HG03571 (cell line): Measurements from ENCODE around the gene SPIN1.

Source experiments
- ATAC-seq: cut with Tn5 transposase; IDR thresholded peaks from one replicate; pipeline ENCODE4 v1.9.1; 2021; ENCODE audit not compliant: unreplicated experiment

The SPIN1 gene

GRCh38 chr9:88387552-88388202, 567 bp upstream of the SPIN1 start:
- no peak for ATAC-seq

DNA sequence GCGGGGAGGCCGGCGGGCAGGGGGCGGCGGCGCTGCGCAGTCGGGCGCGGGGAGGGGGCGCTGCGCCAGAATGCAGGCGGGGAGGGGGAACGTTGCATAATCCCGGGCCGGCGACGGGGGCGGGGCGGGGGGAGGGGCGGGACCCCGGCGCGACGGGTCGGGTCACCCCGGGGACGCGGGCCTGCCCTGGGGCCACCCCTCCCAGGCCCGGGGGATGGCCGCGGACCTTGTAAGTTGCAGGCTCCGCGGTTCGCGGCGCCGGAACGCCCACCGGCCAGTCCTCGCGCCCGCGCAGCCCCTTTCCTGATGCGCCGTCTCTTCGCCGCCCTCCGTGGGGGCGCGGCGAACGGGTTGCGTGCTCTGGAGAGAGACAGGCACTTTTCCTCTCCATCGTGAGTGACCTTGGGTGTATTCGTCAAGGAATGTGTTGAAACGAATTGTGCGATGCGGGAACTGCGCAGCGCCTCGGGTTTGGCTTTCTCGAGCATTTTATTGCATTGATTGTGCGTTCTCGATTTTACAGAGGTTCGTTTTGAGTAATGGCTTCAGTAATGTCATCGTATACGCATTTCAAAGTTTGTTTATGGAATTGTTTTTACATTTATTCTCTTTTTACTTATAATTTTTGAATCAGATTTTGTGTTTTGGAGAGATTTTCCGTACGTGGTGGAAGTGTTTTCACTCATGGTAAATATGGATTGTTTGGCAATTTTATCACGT, 802 bp downstream of the SPIN1 start:
- peak; percentile 24 for ATAC-seq

DNA sequence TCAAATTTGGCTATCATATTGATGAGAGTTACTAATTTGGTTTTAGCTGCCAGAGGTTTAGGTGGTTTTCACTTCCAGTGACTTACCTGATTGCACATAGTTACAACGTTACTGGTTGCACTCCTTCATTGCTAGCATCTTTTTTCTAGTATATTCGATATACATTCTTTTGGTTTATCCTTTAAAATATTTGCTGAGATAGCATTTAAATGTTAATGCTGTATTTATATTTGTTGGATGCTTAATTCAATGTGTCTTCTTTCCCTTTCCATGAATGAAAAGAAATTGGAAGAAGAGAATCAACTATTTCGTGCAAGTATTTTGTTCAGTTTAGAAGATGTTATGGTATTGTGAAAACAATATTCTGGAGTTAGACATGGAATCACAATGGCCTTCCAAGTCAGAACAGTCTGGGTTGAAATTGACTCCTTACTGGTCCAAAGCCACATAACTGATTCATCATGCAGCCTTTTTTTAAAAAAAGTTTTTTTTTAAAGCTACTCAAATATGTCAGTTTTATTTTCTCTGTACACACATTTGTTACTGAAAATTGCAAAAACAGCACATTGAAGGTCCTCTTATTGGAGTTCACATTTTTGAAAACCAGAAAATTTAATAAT, 2.2 kb downstream of the SPIN1 start:
- ATAC-seq, result no peak

- ATAC-seq, result no peak
Measured at GRCh38 chr9:88391236-88391635, 3.0 kb downstream of the SPIN1 start.

DNA sequence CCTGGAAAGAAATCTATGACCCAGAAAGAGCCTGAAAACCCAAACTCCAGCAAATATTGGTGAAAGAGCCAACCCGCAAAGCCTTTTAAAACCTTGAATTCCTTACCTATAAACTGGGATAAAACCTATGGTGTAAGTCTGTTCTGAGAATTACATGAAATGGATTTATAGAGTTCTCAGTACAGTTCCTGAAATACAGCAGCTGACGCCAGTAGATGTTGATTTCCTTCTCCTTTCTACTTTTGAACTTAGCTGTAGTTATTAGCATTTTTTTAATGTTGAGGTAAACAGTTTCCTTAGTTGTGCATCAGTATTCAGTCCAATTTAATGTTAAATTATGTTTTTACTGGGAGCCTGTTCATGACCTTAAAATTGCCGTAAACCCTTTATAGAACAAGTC, 3.7 kb downstream of the SPIN1 start:
- no peak for ATAC-seq

DNA sequence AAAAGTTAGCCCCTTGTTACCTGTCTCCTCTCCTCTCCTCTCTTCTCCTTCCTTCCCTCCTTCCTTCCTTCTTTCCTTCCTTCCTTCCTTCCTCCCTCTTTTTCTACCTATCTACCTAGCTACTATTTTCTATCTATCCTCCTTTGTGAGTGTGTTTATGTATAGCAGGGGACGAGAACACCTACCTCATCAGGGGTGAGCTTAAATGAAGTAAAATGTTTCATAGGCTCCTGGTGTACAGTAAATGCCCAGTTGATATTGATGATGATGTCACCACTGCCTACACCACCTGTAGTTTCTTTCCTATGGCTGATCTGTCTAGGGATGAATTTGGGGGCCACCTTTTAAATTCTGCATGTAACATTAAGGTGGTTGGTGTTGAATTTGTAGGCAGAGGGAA, 4.3 kb downstream of the SPIN1 start:
- no peak for ATAC-seq

- no peak for ATAC-seq
Measured at GRCh38 chr9:88396836-88397577, 8.8 kb downstream of the SPIN1 start.

- ATAC-seq, result no peak
Measured at GRCh38 chr9:88398016-88398415, 9.8 kb downstream of the SPIN1 start.

- no peak for ATAC-seq
Measured at GRCh38 chr9:88399966-88400365, 11.7 kb downstream of the SPIN1 start.

- ATAC-seq, result no peak
Measured at GRCh38 chr9:88403340-88403739, 15.1 kb downstream of the SPIN1 start.

DNA sequence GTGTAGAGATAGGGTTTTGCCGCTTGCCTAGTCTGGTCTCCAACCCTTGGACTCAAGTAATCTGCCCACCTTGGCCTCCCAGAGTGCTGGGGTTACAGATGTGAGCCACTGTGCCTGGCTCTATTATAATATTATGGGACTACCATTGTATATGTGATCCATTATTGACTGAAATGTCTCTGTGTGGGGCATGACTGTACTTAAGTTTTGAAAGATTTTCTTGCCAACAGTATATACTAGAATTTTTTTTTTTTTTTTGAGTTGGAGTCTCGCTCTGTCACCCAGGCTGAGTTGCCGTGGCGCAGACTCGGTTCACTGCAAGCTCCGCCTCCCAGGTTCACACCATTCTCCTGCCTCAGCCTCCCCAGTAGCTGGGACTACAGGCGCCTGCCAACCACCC, 17.8 kb downstream of the SPIN1 start:
- ATAC-seq, result no peak

DNA sequence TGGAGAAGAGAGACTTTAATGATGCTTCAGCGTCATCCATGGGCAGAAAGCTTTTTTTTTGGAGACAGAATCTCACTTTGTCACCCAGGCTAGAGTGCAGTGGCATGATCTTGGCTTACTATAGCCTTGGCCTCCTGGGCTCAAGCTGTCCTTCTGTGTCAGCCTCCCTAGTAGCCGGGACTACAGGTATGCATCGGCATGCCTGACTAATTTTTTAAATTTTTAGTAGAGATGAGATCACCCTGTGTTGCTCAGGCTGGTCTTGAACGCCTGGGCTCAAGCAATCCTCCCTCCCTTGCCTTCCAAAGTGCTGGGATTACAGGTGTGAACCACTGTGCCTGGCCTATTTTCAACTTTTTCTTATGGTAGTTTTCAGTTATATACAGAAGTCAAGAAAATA, 23.2 kb downstream of the SPIN1 start:
- ATAC-seq, result no peak

- no peak for ATAC-seq
Measured at GRCh38 chr9:88414298-88414697, 26.1 kb downstream of the SPIN1 start.

DNA sequence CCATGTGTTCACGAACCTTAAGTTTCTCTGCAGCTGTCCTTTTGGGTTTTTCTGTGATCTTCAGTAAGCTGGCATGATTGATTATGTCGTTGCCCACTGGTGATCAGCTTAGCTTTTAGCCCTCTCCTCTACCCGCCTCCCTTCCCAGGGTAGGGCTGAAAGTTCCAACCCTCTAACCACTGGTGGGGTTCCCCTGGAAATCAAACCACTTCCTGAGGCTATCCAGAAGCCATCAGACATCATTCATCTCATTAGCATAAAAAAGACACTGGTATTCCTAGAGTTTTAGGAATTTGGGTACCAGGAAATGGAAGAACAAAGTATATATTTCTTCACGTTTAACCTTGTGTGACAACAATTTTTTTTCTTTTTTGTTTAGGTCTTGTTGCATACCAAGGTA, 29.8 kb downstream of the SPIN1 start:
- no peak for ATAC-seq

GRCh38 chr9:88418715-88419540, 30.7 kb downstream of the SPIN1 start:
- ATAC-seq, result no peak

DNA sequence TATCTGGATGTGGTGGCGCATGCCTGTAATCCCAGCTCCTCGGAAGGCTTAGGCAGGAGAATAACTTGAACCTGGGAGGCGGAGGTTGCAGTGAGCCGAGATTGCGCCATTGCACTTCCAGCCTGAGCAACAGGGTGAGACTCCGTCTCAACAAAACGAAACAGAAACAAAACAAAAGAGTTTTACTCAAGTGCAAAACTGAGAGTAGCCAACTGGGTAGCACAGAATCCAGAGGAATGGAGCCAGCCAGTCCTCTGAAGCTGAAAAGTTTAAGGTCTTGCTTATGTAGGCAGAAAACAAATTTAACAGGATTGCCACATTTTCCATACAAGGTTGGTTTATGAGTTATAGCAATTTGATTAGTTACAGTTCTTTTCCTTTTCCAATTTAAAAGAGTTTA, 32.0 kb downstream of the SPIN1 start:
- no peak for ATAC-seq

- ATAC-seq, result no peak
Measured at GRCh38 chr9:88421348-88421747, 33.1 kb downstream of the SPIN1 start.

DNA sequence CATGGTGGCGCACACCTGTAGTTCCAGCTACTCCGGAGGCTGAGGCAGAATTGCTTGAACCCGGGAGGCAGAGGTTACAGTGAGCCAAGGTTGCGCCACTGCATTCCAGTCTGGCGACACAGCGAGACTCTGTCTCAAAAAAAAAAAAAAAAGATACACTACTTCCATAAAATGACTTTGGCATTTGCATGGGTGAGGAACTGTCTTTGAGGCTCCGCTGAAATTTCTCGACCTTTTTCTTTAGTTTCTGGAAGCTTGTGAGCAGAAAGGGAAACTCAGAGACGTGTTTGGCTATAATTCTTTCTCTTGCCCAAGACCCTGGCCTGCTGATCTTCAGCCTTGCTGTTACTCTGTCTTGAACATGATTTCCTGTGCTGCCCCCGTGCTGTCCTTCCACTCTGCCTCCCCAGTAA, 37.3 kb downstream of the SPIN1 start:
- no peak for ATAC-seq

DNA sequence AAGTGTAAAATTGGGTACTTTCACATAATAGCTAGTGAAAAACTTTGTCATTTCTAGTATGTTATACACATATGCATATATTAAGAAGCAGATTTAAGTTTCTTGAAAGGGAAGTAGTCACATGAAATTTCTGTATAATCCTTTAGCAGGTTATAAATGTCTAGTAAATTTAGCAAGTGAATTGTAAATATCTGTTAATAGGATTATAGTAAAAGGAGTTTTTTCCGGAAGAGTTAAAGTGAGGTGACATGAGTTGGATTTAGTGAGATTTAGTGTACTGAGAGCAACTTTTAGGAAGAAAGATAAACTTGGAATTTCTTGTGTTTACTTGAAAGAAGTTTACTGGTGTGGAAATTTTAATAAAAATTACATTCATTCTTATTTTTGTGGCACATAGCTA, 38.4 kb downstream of the SPIN1 start:
- no peak for ATAC-seq

DNA sequence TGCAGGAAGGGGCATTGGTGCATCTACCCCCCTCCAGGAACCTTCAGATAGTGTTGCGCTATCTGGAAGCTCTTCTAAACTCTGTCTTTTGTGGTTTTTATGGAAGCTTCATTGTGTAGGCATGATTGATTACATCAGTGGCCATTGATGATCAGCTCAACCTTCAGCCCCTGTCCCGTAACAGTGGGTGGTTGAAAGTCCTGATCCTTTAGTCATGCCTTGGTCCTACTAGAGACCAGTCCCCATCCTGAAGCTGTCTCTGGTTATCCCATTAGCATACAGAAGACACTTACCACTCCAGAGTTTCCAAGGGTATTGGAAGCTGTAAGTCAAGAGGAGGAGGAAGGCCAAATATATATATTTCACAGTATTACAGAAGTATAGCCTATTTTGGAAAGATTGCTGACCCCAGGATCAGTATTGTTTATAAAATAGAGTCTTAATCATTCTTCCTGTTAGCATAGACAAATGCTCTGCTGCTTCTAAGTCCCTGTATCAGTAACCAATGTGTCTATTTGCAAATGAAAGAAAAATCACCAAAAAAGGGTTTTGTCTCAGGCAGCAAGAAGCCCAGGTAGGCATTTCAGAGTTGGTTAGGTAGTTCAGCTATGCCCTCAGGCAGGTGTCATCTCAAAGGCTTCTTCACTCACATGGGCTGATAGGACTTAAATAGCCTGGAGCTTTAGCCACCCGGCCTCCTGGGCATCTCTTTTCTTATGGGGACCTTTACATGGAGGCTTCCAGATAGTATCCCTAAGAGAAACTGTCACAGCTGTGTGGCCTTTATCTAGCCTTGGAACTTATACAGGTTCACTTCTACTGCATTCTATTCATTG, 41.6 kb downstream of the SPIN1 start:
- no peak for ATAC-seq
